GM12878 (cell line): Measurements from ENCODE around the gene DTD2. TPM values are rescaled to one million over a fixed set of nuclear protein-coding genes. Genes with fewer than 3 reads are reported as not detected.

Experiments
- ATAC-seq: fragments of 200-7000 bp; cut with Tn5 transposase; 3 replicates; pipeline ENCODE4 v1.9.1; 2020; ENCODE audit warnings: mild to moderate bottlenecking, moderate library complexity
- BruUV-seq: library from RNA; stranded (reverse); fragments of 400-500 nt; replicated peaks from 2 replicates; lab custom pipeline; 2021; lab: Mats Ljungman, UMichigan
- CTCF ChIA-PET: fragments of 300-600 bp; sonication (Branson Sonifier 250); formaldehyde crosslinking; extraction: SDS; loops from one replicate; lab custom pipeline; 2021; ENCODE audit warnings: inconsistent platforms; lab: Yijun Ruan, JAX
- POLR2A ChIA-PET: fragments of 350-600 bp; formaldehyde crosslinking; extraction: SDS; loops from one replicate; lab custom pipeline; 2021; ENCODE audit warnings: inconsistent platforms; lab: Charles Lee
- RAD21 ChIA-PET: fragments of 300-600 bp; sonication (Branson Sonifier 250); formaldehyde crosslinking; loops from one replicate; lab custom pipeline; 2023; ENCODE audit warnings: antibody characterized with exemption; ENCODE audit not compliant: unreplicated experiment; lab: Charles Lee
- SMC1A ChIA-PET: fragments of 300-600 bp; sonication (Branson Sonifier 250); formaldehyde crosslinking; loops from one replicate; lab custom pipeline; 2023; ENCODE audit not compliant: unreplicated experiment, uncharacterized antibody; lab: Charles Lee
- DNase-seq: peaks from one replicate; pipeline ENCODE4 v3.0.0-alpha.2; 2011; ENCODE audit warnings: low read depth, low spot score
- FAIRE-seq: peaks from 3 replicates; lab custom pipeline; 2011; peaks lifted over from hg19 to GRCh38; lab: Jason Lieb, UNC
- H2AFZ ChIP-seq: 2 replicates; pipeline ENCODE4 v1.6.0; 2011; ENCODE audit warnings: low read depth, low read length, control low read depth; ENCODE audit not compliant: control insufficient read depth
- H3K27ac ChIP-seq: 2 replicates; pipeline ENCODE4 v1.5.1; 2011; ENCODE audit warnings: control low read depth; ENCODE audit not compliant: control insufficient read depth, insufficient read depth
- H3K27me3 ChIP-seq, 2 experiments: replicated peaks in 1 of 2; 2 replicates each; pipeline versions ENCODE4 v1.6.0 to v1.6.1; 2011; ENCODE audit warnings: low read length in 1 of 2; ENCODE audit not compliant: control insufficient read depth in 2 of 2, insufficient read depth in 2 of 2
- H3K36me3 ChIP-seq, 2 experiments: 2 replicates each; pipeline ENCODE4 v1.5.1; 2011; ENCODE audit warnings: low read length in 1 of 2; ENCODE audit not compliant: control insufficient read depth in 2 of 2, insufficient read depth in 2 of 2
- H3K4me1 ChIP-seq: 2 replicates; pipeline ENCODE4 v1.6.1; 2011; ENCODE audit warnings: mild to moderate bottlenecking, low read length, moderate library complexity, mixed read lengths; ENCODE audit not compliant: control insufficient read depth, insufficient read depth
- H3K4me2 ChIP-seq: 2 replicates; pipeline ENCODE4 v1.6.0; 2011; ENCODE audit warnings: control low read depth; ENCODE audit not compliant: control insufficient read depth, insufficient read depth
- H3K4me3 ChIP-seq: fragments of 200-600 bp; sonication (generic); 2 replicates; pipeline ENCODE4 v1.5.1; 2016
- H3K79me2 ChIP-seq: 2 replicates; pipeline ENCODE4 v1.6.0; 2011; ENCODE audit warnings: low read length; ENCODE audit not compliant: control insufficient read depth, insufficient read depth
- H3K9ac ChIP-seq: 2 replicates; pipeline ENCODE4 v1.8.0; 2011; ENCODE audit warnings: low read length, control low read depth, mixed read lengths; ENCODE audit not compliant: control insufficient read depth, insufficient read depth
- H3K9me3 ChIP-seq: replicated peaks from 3 replicates; pipeline ENCODE4 v1.5.1; 2011; ENCODE audit warnings: mild to moderate bottlenecking, low read length; ENCODE audit not compliant: control insufficient read depth, insufficient read depth
- H4K20me1 ChIP-seq: 2 replicates; pipeline ENCODE4 v1.6.0; 2011; ENCODE audit not compliant: control insufficient read depth, insufficient read depth
- BCL11A ChIP-seq: IDR thresholded peaks from 2 replicates; pipeline ENCODE4 v1.6.1; 2011; ENCODE audit warnings: low read depth, low read length
- FOXK2 ChIP-seq: fragments of 450-650 bp; IDR thresholded peaks from 2 replicates; pipeline ENCODE4 v1.6.1; 2017; ENCODE audit warnings: mild to moderate bottlenecking, moderate library complexity
- KLF5 ChIP-seq: fragments of 450-650 bp; IDR thresholded peaks from 2 replicates; pipeline ENCODE4 v1.6.1; 2014; ENCODE audit warnings: mild to moderate bottlenecking; ENCODE audit not compliant: partially characterized antibody
- MLLT1 ChIP-seq: fragments of 450-650 bp; IDR thresholded peaks from 2 replicates; pipeline ENCODE4 v1.6.1; 2016; ENCODE audit warnings: mild to moderate bottlenecking
- MTA3 ChIP-seq: IDR thresholded peaks from 2 replicates; pipeline ENCODE4 v1.6.1; 2012; ENCODE audit warnings: low read length, inconsistent platforms, borderline replicate concordance
- NFYA ChIP-seq: IDR thresholded peaks from 2 replicates; pipeline ENCODE4 v1.6.1; 2011; ENCODE audit warnings: low read depth, mild to moderate bottlenecking, low read length, improper control_type of control experiment, borderline replicate concordance
- NKRF ChIP-seq: fragments of 450-650 bp; conservative IDR thresholded peaks from 2 replicates; pipeline ENCODE4 v1.6.1; 2017; ENCODE audit warnings: mild to moderate bottlenecking, moderate library complexity
- NR2C1 ChIP-seq: fragments of 450-650 bp; IDR thresholded peaks from 2 replicates; pipeline ENCODE4 v1.6.1; 2017; ENCODE audit warnings: antibody characterized with exemption, mild to moderate bottlenecking, moderate library complexity
- POU2F2 ChIP-seq: IDR thresholded peaks from 3 replicates; pipeline ENCODE4 v1.6.1; 2011; ENCODE audit warnings: low read depth, mild to moderate bottlenecking, low read length, borderline replicate concordance
- RCOR1 ChIP-seq: conservative IDR thresholded peaks from 2 replicates; pipeline ENCODE4 v1.6.1; 2012; ENCODE audit warnings: low read depth, low read length, improper control_type of control experiment
- TARDBP ChIP-seq: IDR thresholded peaks from 2 replicates; pipeline ENCODE4 v1.6.1; 2016; ENCODE audit warnings: borderline replicate concordance
- WGBS: methylation state at CpG from one replicate; pipeline ENCODE4 v1.1.6; 2016; ENCODE audit warnings: low lambda C conversion rate; ENCODE audit not compliant: insufficient replicate concordance, insufficient coverage; ENCODE audit errors: missing lambda C conversion rate; 5-methylcytosine and 5-hydroxymethylcytosine counted together
- in situ Hi-C: fragments of 300-500 bp; cut with MboI; formaldehyde crosslinking; loops from 9 replicates; pipeline ENCODE4 v1.14.3; 2018; ENCODE audit warnings: mixed read lengths
- intact Hi-C: fragments of 100-400 bp; cut with micrococcal nuclease; formaldehyde crosslinking; loops from one replicate; pipeline ENCODE4 v1.14.2; 2022; ENCODE audit not compliant: unreplicated experiment
- polyA plus RNA-seq, 11 experiments: library from polyadenylated mRNA; depleted of rRNA in 4 of 11; unstranded in 6 of 11; stranded (reverse) in 5 of 11; fragments of >200 nt; fragmentation: Nextera tagmentation in 4 of 11; fragmentation: Illumina TruSeq in 1 of 11; extraction: Ambion mirVana in 4 of 11; extraction: Trizol in 1 of 11; gene quantifications; 1 replicate in 1 of 11; 2 replicates in 10 of 11; pipeline versions ENCODE4 v1.2.1 to v1.2.3, GENCODE V29; 2011 to 2016; ENCODE audit warnings: inconsistent platforms in 2 of 11, missing spikeins in 2 of 11, low read depth in 1 of 11
- total RNA-seq, 4 experiments: library from RNA; depleted of rRNA in 3 of 4; stranded (reverse); fragments of >200 nt in 3 of 4; fragmentation: Illumina TruSeq in 1 of 4; extraction: Trizol in 1 of 4; gene quantifications; 2 replicates each; pipeline versions ENCODE4 v1.2.1 to v1.2.3, GENCODE V29; 2013 to 2021

Gene DTD2
- total and polyA plus RNA-seq, 10 of the 15 experiments (the other 5 are each of a cell fraction or from before 2014, with no cell fraction given): 4.5 to 32.8 (median 15.9) TPM

GRCh38 chr14:31477248-31477647 is 19.9 kb upstream of the DTD2 start:
- TF ChIP-seq NR2C1 (no peak), MLLT1 (no peak), NFYA (no peak), MTA3 (no peak), RCOR1 (no peak), BCL11A (no peak), NKRF (no peak), FOXK2 (no peak), TARDBP (no peak), KLF5 (no peak), POU2F2 (no peak)
- H3K27ac ChIP-seq: no peak overlapping the region
- ChIA-PET RAD21 (no interaction called here), SMC1A (no interaction called here), POLR2A (no interaction called here), CTCF (no interaction called here)
- H3K79me2 ChIP-seq: no peaks in the 10 kb centered on the region
- no peak overlapping the region for H2AFZ ChIP-seq
- intact Hi-C loops (no loop called here), in situ Hi-C loops (no loop called here)
- H3K27me3 ChIP-seq: no peaks in the 10 kb centered on the region
- no peaks in the 10 kb centered on the region for H4K20me1 ChIP-seq
- H3K4me2 ChIP-seq: no peak overlapping the region
- no peaks in the 10 kb centered on the region for H3K36me3 ChIP-seq
- WGBS: 75% methylated on average over 6 of the region's 6 CpGs
- no peak overlapping the region for H3K9ac ChIP-seq
- no peak overlapping the region for H3K4me3 ChIP-seq
- no peaks in the 10 kb centered on the region for H3K9me3 ChIP-seq
- no peak for DNase-seq
- FAIRE-seq: no peak
- ATAC-seq: no peak
- H3K4me1 ChIP-seq: no peaks in the 10 kb centered on the region
- no TSS peak for BruUV-seq
